ENCODE measurements around the gene PEDS1.
"Not testable (repeated sequence)": the region's sequence is repeated elsewhere in the genome, so short reads cannot be mapped to it uniquely, and the experiment has no call there.

PEDS1 gene

GRCh38 chr20:50161494-50161893 lies 8.0 kb upstream of the PEDS1 start:
- DNase-seq: not testable (repeated sequence)

- no peak for DNase-seq
Measured at GRCh38 chr20:50153153-50153499, 397 bp downstream of the PEDS1 start.

- DNase-seq: no peak
Measured at GRCh38 chr20:50152394-50153152, 950 bp downstream of the PEDS1 start.

GRCh38 chr20:50151034-50151743 lies 2.3 kb downstream of the PEDS1 start:
- DNase-seq: no peak

GRCh38 chr20:50149481-50150254 lies 3.9 kb downstream of the PEDS1 start:
- DNase-seq: no peak

GRCh38 chr20:50146732-50147662 lies 6.5 kb downstream of the PEDS1 start:
- peak; percentile 53 to 55 for DNase-seq

- DNase-seq: no peak
Measured at GRCh38 chr20:50146214-50146613, 7.3 kb downstream of the PEDS1 start.

GRCh38 chr20:50145566-50145965 lies 8.0 kb downstream of the PEDS1 start:
- DNase-seq: no peak

GRCh38 chr20:50144362-50144761 lies 9.2 kb downstream of the PEDS1 start:
- DNase-seq: no peak

- DNase-seq: no peak
Measured at GRCh38 chr20:50142812-50143211, 10.7 kb downstream of the PEDS1 start.

GRCh38 chr20:50141811-50142561 lies 11.5 kb downstream of the PEDS1 start:
- no peak for DNase-seq

GRCh38 chr20:50141018-50141675 lies 12.4 kb downstream of the PEDS1 start:
- no peak for DNase-seq

- no peak for DNase-seq
Measured at GRCh38 chr20:50140339-50140859, 13.1 kb downstream of the PEDS1 start.

- DNase-seq: no peak
Measured at GRCh38 chr20:50138479-50139393, 14.8 kb downstream of the PEDS1 start.

GRCh38 chr20:50138120-50138478 lies 15.4 kb downstream of the PEDS1 start:
- DNase-seq: no peak

- DNase-seq: not testable (repeated sequence)
Measured at GRCh38 chr20:50137702-50138101, 15.8 kb downstream of the PEDS1 start.

- DNase-seq: no peak
Measured at GRCh38 chr20:50136822-50137599, 16.5 kb downstream of the PEDS1 start.

GRCh38 chr20:50135157-50135556 lies 18.4 kb downstream of the PEDS1 start:
- not testable (repeated sequence) for DNase-seq

Data from stimulated activated CD4-positive, alpha-beta T cell treated with anti-CD3 and anti-CD28 coated beads, Interleukin-2, amount 100 ng/mL, for 48 hours (primary cell).